SK-N-DZ (cell line): ENCODE data around the gene GARS1. TPM values are rescaled to one million over a fixed set of nuclear protein-coding genes. Genes with fewer than 3 reads are reported as not detected.
"Not testable (repeated sequence)": the region's sequence is repeated elsewhere in the genome, so short reads cannot be mapped to it uniquely, and the experiment has no call there.

Experiments used
- DNase-seq: peaks from one replicate; pipeline ENCODE4 v3.0.0-alpha.2; 2015; ENCODE audit warnings: low spot score
- polyA plus RNA-seq, 2 experiments: library from polyadenylated mRNA; depleted of rRNA; stranded (reverse); fragments of >200 nt; gene quantifications; 2 replicates each; pipeline ENCODE4 v1.2.3, GENCODE V29; 2014

Gene GARS1
- polyA plus RNA-seq (2014; cell fraction: cytosol; rRNA removed) = 94.0 and 112 TPM in 2 replicates
- polyA plus RNA-seq (2014; cell fraction: nucleus; rRNA removed) = 98.7 and 120 TPM in 2 replicates

GRCh38 chr7:30594540-30595435 is at the start of gene GARS1:
TSS of gene GARS1 (plus strand) at chr7:30594878. CDS start at chr7:30594922, 44 bp downstream.
- peak; percentile 90 for DNase-seq

- peak; percentile 23 for DNase-seq
These were observed 48.7 kb upstream of the GARS1 start for GRCh38 chr7:30545791-30546555.

- no peak for DNase-seq
These were observed 48.1 kb upstream of the GARS1 start for GRCh38 chr7:30546596-30546995.

DNA sequence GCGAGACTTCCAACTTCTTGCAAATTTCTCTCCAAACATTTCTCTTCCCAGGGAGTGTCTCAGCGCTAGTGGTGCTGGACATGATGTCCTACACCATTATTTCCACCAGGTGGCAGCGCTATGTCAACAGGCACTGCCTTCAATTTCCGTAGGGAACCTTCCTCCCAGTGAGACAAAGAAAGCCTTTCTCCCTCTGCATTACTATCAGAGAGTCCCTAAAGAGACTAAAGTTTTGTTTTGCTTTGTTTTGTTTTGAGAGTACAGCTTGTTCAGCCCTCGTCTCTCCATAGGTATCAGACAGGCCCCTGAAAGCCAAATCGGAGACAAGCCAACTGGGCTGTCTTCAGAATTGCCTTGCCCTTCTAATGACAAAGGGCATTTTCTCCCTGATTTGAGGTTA is 45.8 kb upstream of the GARS1 start:
- peak; percentile 71 for DNase-seq

GRCh38 chr7:30549931-30550493 is 44.7 kb upstream of the GARS1 start:
- DNase-seq = no peak

DNA sequence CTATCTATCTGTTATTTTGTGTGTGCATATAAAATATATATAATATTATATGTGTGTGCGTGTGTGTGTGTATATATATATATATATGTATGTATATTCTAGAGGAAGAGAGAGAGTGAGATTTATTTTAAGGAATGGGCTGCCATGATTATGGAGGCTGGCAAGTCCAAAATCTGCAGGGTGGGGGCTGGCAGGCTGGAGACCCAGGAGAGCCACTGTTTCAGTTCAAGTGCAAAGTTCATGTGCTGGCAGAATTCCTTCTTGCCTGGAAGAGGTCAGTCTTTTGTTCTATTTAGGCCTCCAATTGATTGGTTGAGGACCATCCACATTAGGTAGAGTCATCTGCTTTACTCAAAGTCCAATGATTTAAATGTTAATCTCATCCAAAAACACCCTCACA is 42.3 kb upstream of the GARS1 start:
- no peak for DNase-seq

DNA sequence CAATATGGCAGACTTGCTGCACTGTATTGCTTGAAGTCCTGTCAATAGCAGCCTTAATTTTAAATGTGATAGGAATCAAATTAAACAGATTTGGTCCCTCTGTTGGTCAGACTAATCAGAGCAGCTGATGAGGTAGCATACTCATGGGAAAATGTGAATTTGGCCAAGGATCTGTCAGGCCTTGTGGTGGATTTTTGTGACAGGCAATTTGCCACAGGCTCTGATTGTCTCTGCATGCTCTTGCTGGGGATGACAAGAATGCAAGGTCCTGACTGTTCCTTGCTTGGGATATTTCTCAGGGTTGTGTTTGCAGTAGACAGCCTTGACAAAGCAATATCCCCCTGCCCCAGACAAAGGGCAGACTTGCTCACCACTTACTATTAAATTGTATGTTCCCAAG is 41.5 kb upstream of the GARS1 start:
- DNase-seq = no peak

GRCh38 chr7:30553546-30553945 is 41.1 kb upstream of the GARS1 start:
- DNase-seq = no peak

- no peak for DNase-seq
These were observed 39.2 kb upstream of the GARS1 start for GRCh38 chr7:30555525-30555924.

DNA sequence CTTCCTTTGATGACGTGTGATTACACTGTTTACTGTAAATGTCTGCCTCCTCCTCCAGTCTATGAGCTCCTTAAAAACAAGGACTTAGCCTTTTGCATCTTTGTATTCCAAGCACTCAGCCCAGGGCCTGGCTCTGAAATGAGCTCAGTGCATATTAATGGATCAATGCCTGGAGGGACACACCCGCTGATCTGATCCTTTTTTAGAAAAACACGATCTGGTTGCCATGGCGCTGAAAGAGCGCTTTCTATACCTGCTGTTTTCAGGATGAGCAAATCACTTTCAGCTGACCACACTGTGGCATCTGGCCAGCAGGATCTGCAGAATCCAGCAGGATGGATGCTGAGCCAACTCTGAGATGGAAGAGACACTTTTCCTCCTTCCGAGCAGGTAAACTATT is 37.8 kb upstream of the GARS1 start:
- DNase-seq = no peak

DNA sequence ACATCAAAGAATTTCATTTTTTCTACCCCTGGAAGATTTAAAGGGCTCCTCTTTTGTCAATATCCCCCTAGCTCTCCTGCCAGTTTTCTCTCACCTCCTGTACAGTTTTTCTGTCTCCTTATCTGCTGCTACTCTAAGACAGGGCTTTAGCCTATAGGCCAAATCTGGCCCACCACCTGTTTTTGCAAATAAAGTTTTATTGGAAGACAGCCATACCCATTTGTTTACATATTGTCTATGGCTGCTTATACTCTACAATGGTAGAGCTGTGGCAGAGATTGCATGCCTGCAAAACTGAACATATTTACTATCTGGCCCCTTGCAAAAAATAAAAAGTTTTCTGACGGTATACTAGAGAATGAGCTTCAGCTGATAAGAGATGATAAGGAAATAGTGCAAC is 37.4 kb upstream of the GARS1 start:
- DNase-seq = no peak

- no peak for DNase-seq
These were observed 35.1 kb upstream of the GARS1 start for GRCh38 chr7:30559611-30560010.

GRCh38 chr7:30561389-30561788 is 33.3 kb upstream of the GARS1 start:
- no peak for DNase-seq

GRCh38 chr7:30562498-30562897 is 32.2 kb upstream of the GARS1 start:
- no peak for DNase-seq

DNA sequence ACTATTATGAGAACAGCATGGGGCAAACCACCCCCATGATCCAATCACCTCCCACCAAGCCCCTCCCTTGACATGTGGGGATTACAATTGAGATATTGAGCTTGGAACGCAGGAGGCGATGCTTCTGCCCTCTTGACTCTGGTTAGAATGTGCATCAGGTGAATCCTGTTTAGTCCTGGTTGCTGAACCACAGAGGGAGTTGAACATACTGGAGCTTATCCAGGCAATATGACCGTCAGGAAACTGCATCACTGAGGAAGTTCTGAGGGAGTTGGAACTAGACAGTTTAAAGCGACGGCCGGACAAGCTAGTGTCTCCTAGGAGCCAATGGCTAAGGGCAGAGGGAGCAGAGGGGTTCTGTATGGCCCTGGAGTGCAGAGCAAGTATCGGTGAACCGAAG is 31.8 kb upstream of the GARS1 start:
- no peak for DNase-seq

- DNase-seq = no peak
These were observed 31.2 kb upstream of the GARS1 start for GRCh38 chr7:30563326-30563942.

GRCh38 chr7:30564243-30564892 is 30.3 kb upstream of the GARS1 start:
- DNase-seq = peak; percentile 83

- DNase-seq = no peak
These were observed 28.1 kb upstream of the GARS1 start for GRCh38 chr7:30566596-30566995.

GRCh38 chr7:30567081-30567480 is 27.6 kb upstream of the GARS1 start:
- DNase-seq = no peak

- not testable (repeated sequence) for DNase-seq
These were observed 24.4 kb upstream of the GARS1 start for GRCh38 chr7:30570238-30570637.

- no peak for DNase-seq
These were observed 22.4 kb upstream of the GARS1 start for GRCh38 chr7:30572212-30572841.
